K562 (cell line): Measurements from ENCODE around the gene AGAP1. TPM values are rescaled to one million over a fixed set of nuclear protein-coding genes. Genes with fewer than 3 reads are reported as not detected.

ENCODE experiments used
- ATAC-seq: fragments of 200-7000 bp; cut with Tn5 transposase; 3 replicates; pipeline ENCODE4 v1.9.1; 2020; ENCODE audit warnings: moderate library complexity
- BruUV-seq: library from RNA; stranded (reverse); fragments of 400-500 nt; replicated peaks from 2 replicates; lab custom pipeline; 2021; lab: Mats Ljungman, UMichigan
- CTCF ChIA-PET: fragments of 300-600 bp; formaldehyde crosslinking; extraction: SDS; loops from one replicate; lab custom pipeline; 2021; ENCODE audit warnings: low intra/inter-chr PET ratio; lab: Yijun Ruan, JAX
- POLR2A ChIA-PET: fragments of 300-600, 350-650 bp; sonication (Branson Sonifier 250); formaldehyde crosslinking; extraction: SDS; loops from one replicate; lab custom pipeline; 2021; ENCODE audit warnings: antibody characterized with exemption, inconsistent platforms; lab: Yijun Ruan, JAX
- DNase-seq, 4 experiments: peaks; one replicate each; pipeline versions ENCODE4 v3.0.0 to v3.0.0-alpha.2; 2011 to 2018; ENCODE audit warnings: low spot score in 3 of 4, mixed read lengths in 3 of 4; ENCODE audit errors: extremely low read depth in 1 of 4
- FAIRE-seq: peaks from 2 replicates; lab custom pipeline; 2011; peaks lifted over from hg19 to GRCh38; lab: Jason Lieb, UNC
- H2AFZ ChIP-seq: 2 replicates; pipeline ENCODE4 v1.6.0; 2011; ENCODE audit warnings: low read depth, low read length, control low read depth, inconsistent platforms
- H3K27ac ChIP-seq: fragments of 200-600 bp; 3 replicates; pipeline ENCODE4 v1.8.0; 2011; ENCODE audit warnings: low read depth, mild to moderate bottlenecking, control low read depth, inconsistent platforms, low read length, moderate library complexity, mixed read lengths; ENCODE audit errors: extremely low read depth
- H3K27me3 ChIP-seq, 2 experiments: fragments of 300-600 bp in 1 of 2; 2 replicates in 1 of 2; 3 replicates in 1 of 2; pipeline versions ENCODE4 v1.6.0 to v1.8.0; 2011; ENCODE audit warnings: inconsistent platforms in 2 of 2, low read length in 2 of 2, mild to moderate bottlenecking in 1 of 2, mixed read lengths in 1 of 2, moderate library complexity in 1 of 2; ENCODE audit not compliant: control insufficient read depth in 2 of 2, insufficient read depth in 2 of 2
- H3K36me3 ChIP-seq: fragments of 300-600 bp; 3 replicates; pipeline ENCODE4 v1.8.0; 2011; ENCODE audit warnings: mild to moderate bottlenecking, low read length, inconsistent platforms; ENCODE audit not compliant: control insufficient read depth, insufficient read depth
- H3K4me1 ChIP-seq, 2 experiments: fragments of 200-600 bp in 1 of 2; replicated peaks in 1 of 2; 2 replicates in 1 of 2; 3 replicates in 1 of 2; pipeline versions ENCODE4 v1.5.1 to v1.8.0; 2011; ENCODE audit warnings: inconsistent platforms in 2 of 2, low read length in 2 of 2, mild to moderate bottlenecking in 1 of 2, mixed read lengths in 1 of 2, moderate library complexity in 1 of 2; ENCODE audit not compliant: control insufficient read depth in 2 of 2, insufficient read depth in 2 of 2
- H3K4me2 ChIP-seq: 2 replicates; pipeline ENCODE4 v1.6.1; 2011; ENCODE audit warnings: low read length, control low read depth, inconsistent platforms, mixed read lengths; ENCODE audit not compliant: insufficient read depth
- H3K4me3 ChIP-seq: fragments of 200-600 bp; sonication (generic), shearing (Covaris generic); 2 replicates; pipeline ENCODE4 v1.5.1; 2016; ENCODE audit warnings: control low read depth, inconsistent platforms
- H3K79me2 ChIP-seq: fragments of 200-600 bp; 3 replicates; pipeline ENCODE4 v1.8.0; 2011; ENCODE audit warnings: low read length, inconsistent platforms; ENCODE audit not compliant: control insufficient read depth, insufficient read depth
- H3K9ac ChIP-seq, 2 experiments: 2 replicates each; pipeline versions ENCODE4 v1.6.0 to v1.6.1; 2011; ENCODE audit warnings: low read depth in 2 of 2, low read length in 2 of 2, control low read depth in 1 of 2, inconsistent platforms in 1 of 2, mild to moderate bottlenecking in 1 of 2, mixed read lengths in 1 of 2; ENCODE audit not compliant: insufficient read depth in 1 of 2
- H3K9me1 ChIP-seq: one replicate; pipeline ENCODE4 v1.6.0; 2011; ENCODE audit warnings: inconsistent platforms, mild to moderate bottlenecking, low read length, moderate library complexity; ENCODE audit not compliant: control insufficient read depth, insufficient read depth
- H3K9me3 ChIP-seq: replicated peaks from 2 replicates; pipeline ENCODE4 v1.5.1; 2011; ENCODE audit warnings: low read depth, low read length, inconsistent platforms; ENCODE audit not compliant: control insufficient read depth, insufficient read depth
- H4K20me1 ChIP-seq: replicated peaks from 2 replicates; pipeline ENCODE4 v1.6.1; 2011; ENCODE audit warnings: low read length, inconsistent platforms, mixed read lengths; ENCODE audit not compliant: control insufficient read depth, insufficient read depth
- CEBPG ChIP-seq, 3 experiments: fragments of 200-800 bp in 1 of 3; sonication (Bioruptor generic) in 1 of 3; sonication (generic) in 1 of 3; formaldehyde crosslinking in 1 of 3; IDR thresholded peaks in 2 of 3; conservative IDR thresholded peaks in 1 of 3; 2 replicates each; pipeline versions ENCODE4 v1.6.1 to v1.8.0; 2016 to 2022; ENCODE audit warnings: missing compliant biosample characterization in 2 of 3, missing genetic modification characterization in 2 of 3, mild to moderate bottlenecking in 1 of 3, missing genetic modification reagents in 1 of 3
- CTBP1 ChIP-seq: fragments of 450-650 bp; IDR thresholded peaks from 2 replicates; pipeline ENCODE4 v1.6.1; 2016; ENCODE audit warnings: borderline replicate concordance
- E2F6 ChIP-seq, 2 experiments: IDR thresholded peaks; 2 replicates each; pipeline ENCODE4 v1.6.1; 2011; ENCODE audit warnings: borderline replicate concordance in 1 of 2, control low read depth in 1 of 2, low read depth in 1 of 2, low read length in 1 of 2, mild to moderate bottlenecking in 1 of 2, mixed read lengths in 1 of 2, moderate library complexity in 1 of 2; ENCODE audit not compliant: insufficient read depth in 1 of 2, insufficient read length in 1 of 2, poor library complexity in 1 of 2, severe bottlenecking in 1 of 2; ENCODE audit errors: extremely low read depth in 1 of 2
- TEAD4 ChIP-seq, 2 experiments: sonication (generic) in 1 of 2; formaldehyde crosslinking in 1 of 2; IDR thresholded peaks; 2 replicates each; pipeline versions ENCODE4 v1.6.1 to v1.8.0; 2012 to 2022; ENCODE audit warnings: borderline replicate concordance in 1 of 2, inconsistent platforms in 1 of 2, low read length in 1 of 2, mild to moderate bottlenecking in 1 of 2, missing genetic modification reagents in 1 of 2
- ZBTB11 ChIP-seq, 3 experiments: fragments of 200-800 bp in 1 of 3; fragments of 250-450 bp in 1 of 3; fragments of 450-650 bp in 1 of 3; sonication (Bioruptor Pico) in 1 of 3; sonication (Bioruptor generic) in 1 of 3; formaldehyde crosslinking in 1 of 3; IDR thresholded peaks; 2 replicates each; pipeline versions ENCODE4 v1.6.1 to v1.8.0; 2016 to 2022; ENCODE audit warnings: mild to moderate bottlenecking in 2 of 3, missing genetic modification characterization in 2 of 3, missing compliant biosample characterization in 1 of 3, moderate library complexity in 1 of 3
- ZFX ChIP-seq: sonication (generic); formaldehyde crosslinking; IDR thresholded peaks from 2 replicates; pipeline ENCODE4 v1.8.0; 2022; ENCODE audit warnings: mild to moderate bottlenecking, missing genetic modification reagents, moderate library complexity
- ZNF507 ChIP-seq: conservative IDR thresholded peaks from 2 replicates; pipeline ENCODE4 v1.6.1; 2017; ENCODE audit warnings: missing genetic modification characterization, missing compliant biosample characterization
- WGBS: fragments of 100-300 bp; shearing (Covaris generic); methylation state at CpG from one replicate; pipeline ENCODE4 v1.1.6; 2016; ENCODE audit warnings: low coverage, mixed read lengths; ENCODE audit not compliant: insufficient coverage; ENCODE audit errors: missing lambda C conversion rate; 5-methylcytosine and 5-hydroxymethylcytosine counted together
- in situ Hi-C: fragments of 300-500 bp; cut with MboI; formaldehyde crosslinking; loops from 4 replicates; pipeline ENCODE4 v1.15.0; 2018; ENCODE audit warnings: inconsistent platforms, mixed read lengths
- intact Hi-C: fragments of 100-400 bp; cut with micrococcal nuclease; formaldehyde crosslinking; loops from 2 replicates; pipeline ENCODE4 v1.14.2; 2022
- polyA plus RNA-seq, 8 experiments: library from polyadenylated mRNA; depleted of rRNA in 4 of 8; stranded (reverse) in 5 of 8; unstranded in 3 of 8; fragments of >200 nt; fragmentation: Nextera tagmentation in 2 of 8; fragmentation: Illumina TruSeq in 1 of 8; extraction: Ambion mirVana in 2 of 8; extraction: Trizol in 1 of 8; gene quantifications; 2 replicates each; pipeline versions ENCODE4 v1.2.1 to v1.2.3, GENCODE V29; 2011 to 2014; ENCODE audit warnings: inconsistent platforms in 1 of 8, missing spikeins in 1 of 8
- total RNA-seq, 7 experiments: library from RNA; depleted of rRNA in 6 of 7; stranded (reverse); fragments of >200 nt in 6 of 7; fragmentation: Illumina TruSeq in 2 of 7; extraction: Trizol in 2 of 7; gene quantifications; 2 replicates each; pipeline versions ENCODE4 v1.2.1 to v1.2.3, GENCODE V29; 2011 to 2021; ENCODE audit warnings: low replicate concordance in 1 of 7

AGAP1 gene
- total and polyA plus RNA-seq, 9 of the 15 experiments (the other 6 are each of a cell fraction or from before 2014, with no cell fraction given), result 1.3 to 24.0 (median 10.6) TPM

DNA sequence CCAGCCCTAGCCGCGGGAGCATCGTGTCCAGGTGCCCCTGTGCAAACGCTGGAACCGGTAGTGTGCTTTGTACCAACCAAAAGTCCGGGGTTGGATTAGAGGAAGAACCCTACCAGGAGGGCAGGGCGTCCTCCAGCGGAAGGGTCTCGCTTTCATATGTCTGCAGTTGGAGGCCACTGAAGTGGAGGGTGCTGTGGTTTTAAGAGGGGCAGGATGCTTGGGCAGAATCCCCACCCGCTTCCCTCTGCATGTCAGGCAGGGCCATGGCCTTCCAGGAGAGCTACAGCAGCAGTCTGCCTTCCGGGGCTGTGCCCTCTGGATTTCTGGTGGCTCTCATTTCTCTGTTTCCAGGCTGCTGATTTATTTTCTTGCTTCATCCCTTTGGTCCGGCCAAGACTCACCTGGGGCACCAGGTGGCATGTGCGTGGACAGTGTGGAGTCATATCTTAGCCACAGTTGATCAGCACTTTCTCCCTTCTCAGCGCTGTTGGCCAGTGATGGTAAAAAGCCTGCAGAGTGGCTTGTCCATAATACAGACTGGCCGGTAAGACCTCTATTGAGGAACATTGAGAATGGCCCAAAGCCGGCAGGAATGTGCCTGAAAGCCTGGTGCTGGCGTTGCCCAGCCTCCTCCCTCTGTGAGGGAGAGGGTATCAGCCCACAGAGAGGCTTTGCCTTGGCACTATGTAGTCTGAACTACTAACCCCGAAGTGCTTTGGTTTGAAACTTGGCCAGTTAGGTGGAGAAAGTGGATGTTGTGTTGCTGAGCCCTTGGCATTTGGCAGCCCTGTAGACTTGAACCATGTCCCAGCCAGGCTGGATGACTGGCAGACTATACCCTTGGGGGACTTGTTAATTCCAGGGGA lies 1.8 kb downstream of the AGAP1 start (continued):
- TF ChIP-seq ZNF507 (no peak), ZFX (CRISPR knock-in tag) (peak; percentile 29; the same call in 1 of the 2 replicates), TEAD4 (IDR thresholded peaks at IDR 0.05; ENCODE audit: low read length) (no peak), TEAD4 (CRISPR knock-in tag; IDR thresholded peaks at IDR 0.05; ENCODE audit: borderline replicate concordance) (no peak)

DNA sequence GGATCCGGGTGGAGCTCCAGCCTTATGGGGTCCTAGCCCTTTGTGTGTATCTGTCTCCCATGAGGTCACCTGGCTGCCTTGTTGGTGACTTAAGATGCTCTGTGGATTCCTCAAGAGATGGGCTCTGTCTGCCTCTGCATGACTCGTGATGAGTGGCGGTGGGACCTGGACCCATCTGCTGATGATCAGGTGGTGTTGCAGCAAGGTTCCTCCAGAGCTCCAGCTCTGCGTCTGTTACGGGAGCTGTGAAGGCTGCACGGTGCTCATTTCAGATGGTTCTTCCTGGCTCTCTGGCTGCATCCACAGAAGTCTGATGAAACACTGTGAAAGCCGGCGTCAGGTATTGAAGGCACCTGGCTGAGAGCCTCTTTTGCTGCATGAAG lies 2.4 kb downstream of the AGAP1 start:
- POLR2A ChIA-PET, result interaction anchor here (0.6 to 2.8 kb wide), 2 partner anchors 36 to 149 kb away, joined by 3 to 7 read pairs; no protein-coding TSS in a partner anchor
- Histone ChIP-seq H3K4me1 (peaks cover 46 to 50% of the 10 kb centered on the region in 2 experiments), H3K4me2 (peak overlapping the region; percentile 79)

More for the DNA sequence above, 2.4 kb downstream of the AGAP1 start:
- Histone ChIP-seq H3K36me3 (peaks cover 7% of the 10 kb centered on the region; the same call in 2 of the 3 replicates), H2AFZ (no peak overlapping the region), H3K9me1 (no peaks in the 10 kb centered on the region), H3K27me3 (no peaks in the 10 kb centered on the region), H3K9me3 (no peaks in the 10 kb centered on the region; the same call in 1 of the 2 replicates), H3K4me3 (peak overlapping the region; percentile 62; the same call in 1 of the 2 replicates), H3K27ac (no peak overlapping the region), H3K9ac (peak overlapping the region; percentile 56 to 93; a peak in 2 of 4 replicates), H3K79me2 (peaks cover 67% of the 10 kb centered on the region), H4K20me1 (peaks cover 49% of the 10 kb centered on the region)
- CTCF ChIA-PET, result no interaction called here
- WGBS, result 29% methylated on average over 7 of the region's 8 CpGs
- TF ChIP-seq E2F6 (IDR thresholded peaks at IDR 0.05; ENCODE audit: borderline replicate concordance in 1 of 2, extremely low read depth in 1 of 2, insufficient read depth in 1 of 2, insufficient read length in 1 of 2, low read depth in 1 of 2, low read length in 1 of 2, poor library complexity in 1 of 2, severe bottlenecking in 1 of 2) (peak in 1 of 2 experiments; percentile 10), ZBTB11 (CRISPR knock-in tag; IDR thresholded peaks at IDR 0.05) (no peak), CTBP1 (peak; percentile 16; the same call in 1 of the 2 replicates), CEBPG (CRISPR knock-in tag; IDR thresholded peaks at IDR 0.05) (peak; percentile 48; the same call in 1 of the 2 replicates), CEBPG (tag; conservative IDR thresholded peaks at IDR 0.05 in 1 of 2, IDR thresholded peaks at IDR 0.05 in 1 of 2) (0 out of 4 replicates have a peak, but pooled peaks of 1 of the 2 experiments have one; percentile 35)
- intact Hi-C loops, result loop anchor here (5.0 to 10.0 kb wide), 2 partner anchors 96 to 361 kb away; no protein-coding TSS in a partner anchor
- ATAC-seq, result peak; percentile 20
- DNase-seq, result no peak
- BruUV-seq, result no TSS peak
- in situ Hi-C loops, result no loop called here
- peak; percentile 63 for FAIRE-seq
